Measurements from ENCODE around the gene VMP1. TPM values are rescaled to one million over a fixed set of nuclear protein-coding genes. Genes with fewer than 3 reads are reported as not detected.
A peak's percentile ranks its signal among the peaks of the same experiment; 100 is the strongest.
"Not testable (repeated sequence)": the region's sequence is repeated elsewhere in the genome, so short reads cannot be mapped to it uniquely, and the experiment has no call there.

The VMP1 gene
- total RNA-seq, 2 experiments from 2014 or later: 122 to 123 TPM

- Mint-ChIP-seq H3K36me3 (ENCODE audit: low read depth) (peaks cover 55% of the 10 kb centered on the region), H3K27ac (peak overlapping the region; percentile 80), H3K4me1 (ENCODE audit: low read depth) (peaks cover 60% of the 10 kb centered on the region), H3K4me3 (peak overlapping the region; percentile 93)
- POLR2A ChIA-PET: interaction anchor here (0.7 to 10.9 kb wide), 8 partner anchors 8 to 90 kb away, joined by 3 to 461 read pairs (median 85); no protein-coding TSS in a partner anchor
- ATAC-seq; H3K9me3 Mint-ChIP-seq (ENCODE audit: insufficient read depth); DNase-seq; H3K27me3 Mint-ChIP-seq (ENCODE audit: low read depth): not testable (repeated sequence)
- CTCF ChIA-PET: interaction anchor here (2.6 to 8.2 kb wide), 3 partner anchors 11 to 88 kb away, joined by 12 to 82 read pairs (median 73); no protein-coding TSS in a partner anchor
Observed at GRCh38 chr17:59841882-59842263, 134.4 kb downstream of the VMP1 start.

- peaks cover 62% of the 10 kb centered on the region for H3K4me1 Mint-ChIP-seq (ENCODE audit: low read depth)
- DNase-seq (peak; percentile 44), ATAC-seq (peak; percentile 38)
- peak overlapping the region; percentile 79 for H3K27ac Mint-ChIP-seq
- peak overlapping the region; percentile 93 for H3K4me3 Mint-ChIP-seq
- no peaks in the 10 kb centered on the region for H3K9me3 Mint-ChIP-seq (ENCODE audit: insufficient read depth)
- peaks cover 52% of the 10 kb centered on the region for H3K36me3 Mint-ChIP-seq (ENCODE audit: low read depth)
- ChIA-PET POLR2A (interaction anchor here (0.5 to 10.9 kb wide), 8 partner anchors 11 to 1511 kb away, joined by 3 to 461 read pairs (median 46); partner anchors contain the start of gene DHX40), CTCF (interaction anchor here (1.0 to 8.2 kb wide), 3 partner anchors 16 to 89 kb away, joined by 4 to 82 read pairs (median 73); no protein-coding TSS in a partner anchor)
- no peaks in the 10 kb centered on the region for H3K27me3 Mint-ChIP-seq (ENCODE audit: low read depth)
Observed at GRCh38 chr17:59842901-59843652, 135.6 kb downstream of the VMP1 start.

- H3K9me3 Mint-ChIP-seq (ENCODE audit: insufficient read depth): no peaks in the 10 kb centered on the region
- no peak for ATAC-seq
- H3K27ac Mint-ChIP-seq: peak overlapping the region; percentile 66
Observed at GRCh38 chr17:59844884-59845594, 137.6 kb downstream of the VMP1 start.

GRCh38 chr17:59845595-59846393 lies 138.3 kb downstream of the VMP1 start:
- ChIA-PET CTCF (interaction anchor here (1.0 to 2.7 kb wide), 6 partner anchors 15 to 67 kb away, joined by 3 to 13 read pairs (median 4); no protein-coding TSS in a partner anchor), POLR2A (interaction anchor here (1.2 to 10.9 kb wide), 9 partner anchors 7 to 119 kb away, joined by 3 to 406 read pairs (median 9); partner anchors contain the start of gene RNFT1)
- Mint-ChIP-seq H3K4me3 (no peak overlapping the region), H3K4me1 (ENCODE audit: low read depth) (peaks cover 75% of the 10 kb centered on the region), H3K36me3 (ENCODE audit: low read depth) (peaks cover 25% of the 10 kb centered on the region), H3K27me3 (ENCODE audit: low read depth) (no peaks in the 10 kb centered on the region), H3K9me3 (ENCODE audit: insufficient read depth) (no peaks in the 10 kb centered on the region), H3K27ac (peak overlapping the region; percentile 66)
- peak; percentile 12 for ATAC-seq
- no peak for DNase-seq

More at GRCh38 chr17:59844884-59845594, 137.6 kb downstream of the VMP1 start:
- CTCF ChIA-PET: interaction anchor here (1.0 to 1.2 kb wide), 4 partner anchors 14 to 66 kb away, joined by 3 to 4 read pairs (median 3); no protein-coding TSS in a partner anchor
- H3K36me3 Mint-ChIP-seq (ENCODE audit: low read depth): peaks cover 32% of the 10 kb centered on the region
- peaks cover 77% of the 10 kb centered on the region for H3K4me1 Mint-ChIP-seq (ENCODE audit: low read depth)
- H3K4me3 Mint-ChIP-seq: no peak overlapping the region
- no peak for DNase-seq
- no peaks in the 10 kb centered on the region for H3K27me3 Mint-ChIP-seq (ENCODE audit: low read depth)
- POLR2A ChIA-PET: interaction anchor here (1.5 to 10.9 kb wide), 7 partner anchors 6 to 90 kb away, joined by 3 to 406 read pairs (median 12); no protein-coding TSS in a partner anchor

GRCh38 chr17:59846394-59847165 lies 139.1 kb downstream of the VMP1 start:
- Mint-ChIP-seq H3K4me1 (ENCODE audit: low read depth) (peaks cover 71% of the 10 kb centered on the region), H3K27me3 (ENCODE audit: low read depth) (no peaks in the 10 kb centered on the region), H3K27ac (peak overlapping the region; percentile 44), H3K9me3 (ENCODE audit: insufficient read depth) (no peaks in the 10 kb centered on the region), H3K36me3 (ENCODE audit: low read depth) (peaks cover 17% of the 10 kb centered on the region), H3K4me3 (no peak overlapping the region)
- DNase-seq: no peak
- ChIA-PET POLR2A (interaction anchor here (0.7 to 10.9 kb wide), 10 partner anchors 8 to 118 kb away, joined by 3 to 406 read pairs (median 8); partner anchors contain the start of gene RNFT1), CTCF (interaction anchor here (1.1 to 3.2 kb wide), 4 partner anchors 18 to 68 kb away, joined by 3 to 13 read pairs (median 7); no protein-coding TSS in a partner anchor)
- peak; percentile 55 for ATAC-seq

- DNase-seq (no peak), ATAC-seq (no peak)
- CTCF ChIA-PET: interaction anchor here (1.1 to 3.2 kb wide), 5 partner anchors 9 to 65 kb away, joined by 4 to 13 read pairs (median 5); no protein-coding TSS in a partner anchor
- Mint-ChIP-seq H3K4me1 (ENCODE audit: low read depth) (peaks cover 74% of the 10 kb centered on the region), H3K36me3 (ENCODE audit: low read depth) (peaks cover 6% of the 10 kb centered on the region), H3K27me3 (ENCODE audit: low read depth) (no peaks in the 10 kb centered on the region), H3K9me3 (ENCODE audit: insufficient read depth) (no peaks in the 10 kb centered on the region), H3K4me3 (no peak overlapping the region), H3K27ac (no peak overlapping the region)
- POLR2A ChIA-PET: interaction anchor here (0.7 to 9.9 kb wide), 8 partner anchors 10 to 96 kb away, joined by 3 to 89 read pairs (median 5); no protein-coding TSS in a partner anchor
Observed at GRCh38 chr17:59848385-59848668, 140.9 kb downstream of the VMP1 start.

- no peaks in the 10 kb centered on the region for H3K27me3 Mint-ChIP-seq (ENCODE audit: low read depth)
- DNase-seq (peak; percentile 62), ATAC-seq (peak; percentile 34)
- H3K4me3 Mint-ChIP-seq: peak overlapping the region; percentile 6
- no peaks in the 10 kb centered on the region for H3K9me3 Mint-ChIP-seq (ENCODE audit: insufficient read depth)
- H3K36me3 Mint-ChIP-seq (ENCODE audit: low read depth): peaks cover 4% of the 10 kb centered on the region
- H3K27ac Mint-ChIP-seq: peak overlapping the region; percentile 45
- CTCF ChIA-PET: interaction anchor here (1.1 to 3.2 kb wide), 5 partner anchors 10 to 66 kb away, joined by 4 to 13 read pairs (median 5); no protein-coding TSS in a partner anchor
- POLR2A ChIA-PET: interaction anchor here (0.7 to 9.9 kb wide), 7 partner anchors 10 to 97 kb away, joined by 3 to 89 read pairs (median 5); no protein-coding TSS in a partner anchor
- H3K4me1 Mint-ChIP-seq (ENCODE audit: low read depth): peaks cover 72% of the 10 kb centered on the region
Observed at GRCh38 chr17:59848778-59849177, 141.3 kb downstream of the VMP1 start.

GRCh38 chr17:59850311-59850710 lies 142.9 kb downstream of the VMP1 start:
- DNase-seq; H3K9me3 Mint-ChIP-seq (ENCODE audit: insufficient read depth); H3K4me3 Mint-ChIP-seq; H3K27ac Mint-ChIP-seq; H3K27me3 Mint-ChIP-seq (ENCODE audit: low read depth); H3K36me3 Mint-ChIP-seq (ENCODE audit: low read depth); ATAC-seq; CTCF ChIA-PET: not testable (repeated sequence)
- POLR2A ChIA-PET: interaction anchor here (0.7 to 9.9 kb wide), 4 partner anchors 12 to 99 kb away, joined by 3 to 89 read pairs (median 4); no protein-coding TSS in a partner anchor
- peaks cover 61% of the 10 kb centered on the region for H3K4me1 Mint-ChIP-seq (ENCODE audit: low read depth)

- H3K9me3 Mint-ChIP-seq (ENCODE audit: insufficient read depth): no peaks in the 10 kb centered on the region
- CTCF ChIA-PET: interaction anchor here (2.2 kb wide), 1 partner anchor 18 kb away, joined by 7 read pairs; no protein-coding TSS in a partner anchor
- H3K4me3 Mint-ChIP-seq: no peak overlapping the region
- H3K4me1 Mint-ChIP-seq (ENCODE audit: low read depth): peaks cover 48% of the 10 kb centered on the region
- H3K27me3 Mint-ChIP-seq (ENCODE audit: low read depth): no peaks in the 10 kb centered on the region
- H3K27ac Mint-ChIP-seq: peak overlapping the region; percentile 39
- no peak for DNase-seq
- no peak for ATAC-seq
- H3K36me3 Mint-ChIP-seq (ENCODE audit: low read depth): peaks cover 4% of the 10 kb centered on the region
- POLR2A ChIA-PET: interaction anchor here (9.9 kb wide), 1 partner anchor 13 kb away, joined by 89 read pairs; no protein-coding TSS in a partner anchor
Observed at GRCh38 chr17:59851439-59852375, 144.3 kb downstream of the VMP1 start.

Measured in activated CD8-positive, alpha-beta T cell treated with anti-CD3 and anti-CD28 coated beads, Interleukin-2, amount 10 ng/mL, durations not matched to agents 7 days and 5 days (primary cell).